HEK293T (cell line): ENCODE measurements around the gene SYNE1.

ENCODE experiments used
- CTCF ChIA-PET: fragments of 350-600 bp; formaldehyde crosslinking; extraction: SDS; loops from one replicate; lab custom pipeline; 2021; ENCODE audit warnings: antibody characterized with exemption, inconsistent platforms; lab: Yijun Ruan, JAX
- POLR2A ChIA-PET: fragments of 350-600 bp; formaldehyde crosslinking; extraction: SDS; loops from one replicate; lab custom pipeline; 2020; ENCODE audit warnings: antibody characterized with exemption, inconsistent platforms; lab: Yijun Ruan, JAX
- DNase-seq: peaks from one replicate; pipeline ENCODE4 v3.0.0; 2012; ENCODE audit warnings: mixed read lengths; ENCODE audit errors: extremely low spot score
- ARNT ChIP-seq: fragments of 450-650 bp; IDR thresholded peaks from 2 replicates; pipeline ENCODE4 v1.6.1; 2017; ENCODE audit warnings: mild to moderate bottlenecking
- BHLHE40 ChIP-seq: fragments of 450-650 bp; IDR thresholded peaks from 2 replicates; pipeline ENCODE4 v1.6.1; 2016; ENCODE audit warnings: mild to moderate bottlenecking, moderate library complexity, borderline replicate concordance
- CTBP1 ChIP-seq: fragments of 450-650 bp; IDR thresholded peaks from 2 replicates; pipeline ENCODE4 v1.6.1; 2016; ENCODE audit warnings: borderline replicate concordance
- ELF4 ChIP-seq: fragments of 450-650 bp; IDR thresholded peaks from 2 replicates; pipeline ENCODE4 v1.6.1; 2017; ENCODE audit warnings: antibody characterized with exemption
- FOXA1 ChIP-seq: fragments of 450-650 bp; IDR thresholded peaks from 2 replicates; pipeline ENCODE4 v1.6.1; 2016; ENCODE audit warnings: mild to moderate bottlenecking
- FOXK2 ChIP-seq: fragments of 450-650 bp; IDR thresholded peaks from 2 replicates; pipeline ENCODE4 v1.6.1; 2016; ENCODE audit warnings: mild to moderate bottlenecking
- FOXM1 ChIP-seq: fragments of 450-650 bp; IDR thresholded peaks from 2 replicates; pipeline ENCODE4 v1.6.1; 2017; ENCODE audit warnings: mild to moderate bottlenecking, borderline replicate concordance
- HDGF ChIP-seq: fragments of 450-650 bp; IDR thresholded peaks from 2 replicates; pipeline ENCODE4 v1.6.1; 2017; ENCODE audit warnings: antibody characterized with exemption, borderline replicate concordance
- L3MBTL2 ChIP-seq: fragments of 450-650 bp; conservative IDR thresholded peaks from 2 replicates; pipeline ENCODE4 v1.6.1; 2016; ENCODE audit warnings: mild to moderate bottlenecking
- LEF1 ChIP-seq: fragments of 450-650 bp; IDR thresholded peaks from 2 replicates; pipeline ENCODE4 v1.6.1; 2017; ENCODE audit warnings: mild to moderate bottlenecking, borderline replicate concordance
- NFRKB ChIP-seq: fragments of 450-650 bp; IDR thresholded peaks from 2 replicates; pipeline ENCODE4 v1.6.1; 2016; ENCODE audit warnings: mild to moderate bottlenecking, moderate library complexity
- SP1 ChIP-seq: fragments of 450-650 bp; IDR thresholded peaks from 2 replicates; pipeline ENCODE4 v1.6.1; 2017
- SUZ12 ChIP-seq: fragments of 450-650 bp; IDR thresholded peaks from 2 replicates; pipeline ENCODE4 v1.6.1; 2016; ENCODE audit warnings: mild to moderate bottlenecking
- TARDBP ChIP-seq: fragments of 450-650 bp; IDR thresholded peaks from 2 replicates; pipeline ENCODE4 v1.6.1; 2016
- ZNF384 ChIP-seq: fragments of 450-650 bp; IDR thresholded peaks from 2 replicates; pipeline ENCODE4 v1.6.1; 2016
- TF ChIP-seq, protein P1 (sequence below): fragments of 450-650 bp; IDR thresholded peaks from 2 replicates; pipeline ENCODE4 v1.6.1; 2016

Gene SYNE1

GRCh38 chr6:152594701-152595100, 42.5 kb downstream of the SYNE1 start:
- CTCF ChIA-PET: interaction anchor here (0.6 kb wide), 1 partner anchor 395 kb away, joined by 3 read pairs; no protein-coding TSS in a partner anchor
- POLR2A ChIA-PET: no interaction called here
- TF ChIP-seq BHLHE40: no peak
- TF ChIP-seq CTBP1: no peak
- TF ChIP-seq HDGF: no peak
- no peak for TF ChIP-seq SUZ12
- TF ChIP-seq ZNF384: no peak

DNA sequence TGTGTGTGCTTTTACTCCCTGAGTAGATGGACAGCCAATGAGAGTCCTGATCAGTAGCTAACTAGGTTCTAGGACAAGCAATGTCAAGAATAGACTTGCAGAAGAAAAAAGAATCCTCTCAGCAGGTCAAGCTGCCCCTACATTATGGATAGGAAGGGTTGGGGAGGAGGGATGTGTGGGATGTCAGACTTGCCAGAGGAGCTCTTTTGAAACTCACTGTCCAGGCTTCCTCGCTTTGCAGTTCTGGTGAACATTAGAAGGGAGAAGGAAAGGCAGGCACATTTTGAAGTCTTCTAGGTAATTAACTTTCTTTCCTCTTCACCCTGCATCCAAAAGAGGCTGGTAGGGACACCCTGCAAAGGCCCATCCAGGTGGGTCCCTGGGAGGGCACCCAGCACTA, 48.7 kb downstream of the SYNE1 start:
- ChIA-PET POLR2A (no interaction called here), CTCF (no interaction called here)
- TF ChIP-seq ZNF384: no peak
- TF ChIP-seq FOXM1: no peak
- no peak for TF ChIP-seq FOXA1
- no peak for TF ChIP-seq LEF1
- no peak for TF ChIP-seq FOXK2
- TF ChIP-seq ELF4: no peak
- TF ChIP-seq TARDBP: no peak
- TF ChIP-seq, protein P1, sequence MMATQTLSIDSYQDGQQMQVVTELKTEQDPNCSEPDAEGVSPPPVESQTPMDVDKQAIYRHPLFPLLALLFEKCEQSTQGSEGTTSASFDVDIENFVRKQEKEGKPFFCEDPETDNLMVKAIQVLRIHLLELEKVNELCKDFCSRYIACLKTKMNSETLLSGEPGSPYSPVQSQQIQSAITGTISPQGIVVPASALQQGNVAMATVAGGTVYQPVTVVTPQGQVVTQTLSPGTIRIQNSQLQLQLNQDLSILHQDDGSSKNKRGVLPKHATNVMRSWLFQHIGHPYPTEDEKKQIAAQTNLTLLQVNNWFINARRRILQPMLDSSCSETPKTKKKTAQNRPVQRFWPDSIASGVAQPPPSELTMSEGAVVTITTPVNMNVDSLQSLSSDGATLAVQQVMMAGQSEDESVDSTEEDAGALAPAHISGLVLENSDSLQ: no peak
- no peak for TF ChIP-seq SUZ12
- no peak for TF ChIP-seq SP1
- TF ChIP-seq ARNT: no peak
- no peak for TF ChIP-seq HDGF
- no peak for TF ChIP-seq L3MBTL2
- no peak for TF ChIP-seq NFRKB
- TF ChIP-seq BHLHE40: no peak
- TF ChIP-seq CTBP1: no peak
- no peak for DNase-seq

More at GRCh38 chr6:152594701-152595100, 42.5 kb downstream of the SYNE1 start:
- no peak for DNase-seq

- ChIA-PET CTCF (no interaction called here), POLR2A (no interaction called here)
- TF ChIP-seq, protein P1: no peak
- TF ChIP-seq L3MBTL2 (no peak), BHLHE40 (no peak), ELF4 (no peak), HDGF (no peak), ARNT (no peak), FOXK2 (no peak), TARDBP (no peak), FOXM1 (no peak), LEF1 (no peak), ZNF384 (no peak), CTBP1 (no peak), NFRKB (no peak), SUZ12 (no peak)
- DNase-seq: no peak
These were observed 49.7 kb downstream of the SYNE1 start for GRCh38 chr6:152587473-152587872.

GRCh38 chr6:152585236-152585635, 51.9 kb downstream of the SYNE1 start:
- ChIA-PET CTCF (no interaction called here), POLR2A (interaction anchor here (0.9 kb wide), 1 partner anchor 9 kb away, joined by 3 read pairs; no protein-coding TSS in a partner anchor)
- no peak for TF ChIP-seq SUZ12
- no peak for TF ChIP-seq NFRKB
- TF ChIP-seq FOXA1: no peak
- no peak for TF ChIP-seq TARDBP
- TF ChIP-seq SP1: no peak
- TF ChIP-seq HDGF: no peak
- no peak for TF ChIP-seq BHLHE40
- no peak for TF ChIP-seq LEF1
- no peak for TF ChIP-seq ELF4
- no peak for TF ChIP-seq L3MBTL2
- no peak for TF ChIP-seq FOXK2
- TF ChIP-seq, protein P1: no peak
- no peak for TF ChIP-seq FOXM1
- TF ChIP-seq ARNT: no peak
- TF ChIP-seq CTBP1: no peak
- no peak for TF ChIP-seq ZNF384
- no peak for DNase-seq

DNA sequence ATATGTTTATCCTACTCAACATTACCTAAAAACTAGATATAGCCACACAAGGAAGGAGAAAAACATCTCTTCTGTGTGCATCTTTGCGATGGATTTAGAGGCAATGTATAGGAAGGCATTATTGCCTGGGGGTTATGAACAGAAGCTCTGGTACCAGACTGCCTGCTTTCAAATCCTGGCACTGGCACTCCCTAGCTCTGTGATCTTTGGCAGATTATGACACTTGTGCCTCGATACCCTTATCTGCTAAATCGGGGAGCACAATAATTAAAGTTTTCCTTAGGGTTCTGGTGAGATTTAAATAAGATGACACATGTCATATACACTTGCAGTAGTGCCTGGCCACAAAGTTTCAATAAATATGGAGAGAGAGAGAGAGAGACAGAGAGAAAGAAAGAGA, 53.3 kb downstream of the SYNE1 start:
- DNase-seq: no peak
- CTCF ChIA-PET: no interaction called here
- POLR2A ChIA-PET: no interaction called here
- no peak for TF ChIP-seq SUZ12
- no peak for TF ChIP-seq FOXM1
- TF ChIP-seq NFRKB: no peak
- TF ChIP-seq, protein P1: no peak

DNA sequence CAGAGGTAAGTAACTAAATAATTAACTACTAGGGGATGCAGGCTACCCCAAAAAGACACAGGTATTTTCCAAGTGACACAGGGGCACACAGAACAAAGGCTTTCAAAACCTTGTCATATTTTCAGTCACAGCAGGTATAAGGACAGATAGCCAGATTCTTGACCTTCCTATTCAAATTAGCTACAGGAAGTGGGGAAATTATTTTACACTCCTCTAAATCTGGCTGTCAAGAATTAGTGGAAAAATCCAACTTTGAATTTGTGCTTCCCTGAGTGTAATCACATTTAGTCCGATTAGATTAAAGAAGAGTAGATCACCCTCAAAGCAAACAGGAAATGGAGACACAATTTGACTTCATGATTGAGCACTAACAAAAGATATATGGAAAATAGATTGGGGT, 60.6 kb downstream of the SYNE1 start:
- POLR2A ChIA-PET: no interaction called here
- no peak for DNase-seq
- CTCF ChIA-PET: no interaction called here
- TF ChIP-seq, protein P1: no peak
- no peak for TF ChIP-seq ZNF384
- TF ChIP-seq FOXK2: no peak
- TF ChIP-seq ARNT: no peak
- TF ChIP-seq BHLHE40: no peak
- TF ChIP-seq FOXM1: no peak
- TF ChIP-seq SP1: no peak
- TF ChIP-seq ELF4: no peak
- TF ChIP-seq LEF1: no peak
